GM23338 (cell line): ENCODE measurements around the gene GLCCI1.

ENCODE experiments used
- CREB1 ChIP-seq: fragments of 250-450 bp; sonication (Bioruptor Pico); IDR thresholded peaks from 2 replicates; pipeline ENCODE4 v1.5.0; 2020; ENCODE audit warnings: low read depth, mild to moderate bottlenecking, moderate library complexity
- CTCF ChIP-seq, 2 experiments: fragments of 200-600 bp in 1 of 2; sonication (generic) in 1 of 2; conservative IDR thresholded peaks; 2 replicates each; pipeline versions ENCODE4 v1.5.1 to v1.6.1; 2016 to 2017; ENCODE audit warnings: antibody characterized with exemption in 2 of 2, low read depth in 2 of 2, mild to moderate bottlenecking in 2 of 2, moderate library complexity in 1 of 2
- ETS1 ChIP-seq: IDR thresholded peaks from 2 replicates; pipeline ENCODE4 v1.6.1; 2016; ENCODE audit warnings: antibody characterized with exemption
- EZH2 ChIP-seq: fragments of 200-600 bp; sonication (generic); IDR thresholded peaks from one replicate; pipeline ENCODE4 v1.8.0; 2017; ENCODE audit warnings: antibody characterized with exemption, mild to moderate bottlenecking, low read depth; ENCODE audit not compliant: unreplicated experiment
- EZH2phosphoT487 ChIP-seq: fragments of 200-600 bp; sonication (generic); IDR thresholded peaks from one replicate; pipeline ENCODE4 v1.8.1; 2018; ENCODE audit warnings: antibody characterized with exemption; ENCODE audit not compliant: unreplicated experiment
- JUNB ChIP-seq: IDR thresholded peaks from one replicate; pipeline ENCODE4 v1.6.1; 2016; ENCODE audit warnings: antibody characterized with exemption; ENCODE audit not compliant: unreplicated experiment
- NANOG ChIP-seq: IDR thresholded peaks from 2 replicates; pipeline ENCODE4 v1.6.1; 2016; ENCODE audit warnings: antibody characterized with exemption, borderline replicate concordance
- POLR2AphosphoS5 ChIP-seq: IDR thresholded peaks from 2 replicates; pipeline ENCODE4 v1.6.1; 2016; ENCODE audit warnings: antibody characterized with exemption, low read depth
- ZNF114 ChIP-seq: fragments of 250-450 bp; sonication (Bioruptor Pico); IDR thresholded peaks from 2 replicates; pipeline ENCODE4 v1.5.0; 2020; ENCODE audit warnings: mild to moderate bottlenecking, moderate library complexity
- ZNF331 ChIP-seq: fragments of 250-450 bp; sonication (Bioruptor Pico); IDR thresholded peaks from 2 replicates; pipeline ENCODE4 v1.5.0; 2020; ENCODE audit warnings: low read depth, mild to moderate bottlenecking, moderate library complexity
- TF ChIP-seq, protein P1 (sequence below): IDR thresholded peaks from one replicate; pipeline ENCODE4 v1.6.1; 2018; ENCODE audit warnings: antibody characterized with exemption; ENCODE audit not compliant: unreplicated experiment

- TF ChIP-seq ETS1 = no peak
- TF ChIP-seq EZH2 = no peak
- no peak for TF ChIP-seq POLR2AphosphoS5
- no peak for TF ChIP-seq CTCF (conservative IDR thresholded peaks at IDR 0.05; ENCODE audit: low read depth in 2 of 2)
- no peak for TF ChIP-seq EZH2phosphoT487
- TF ChIP-seq CREB1 (CRISPR knock-in tag) = no peak
- TF ChIP-seq, protein P1, sequence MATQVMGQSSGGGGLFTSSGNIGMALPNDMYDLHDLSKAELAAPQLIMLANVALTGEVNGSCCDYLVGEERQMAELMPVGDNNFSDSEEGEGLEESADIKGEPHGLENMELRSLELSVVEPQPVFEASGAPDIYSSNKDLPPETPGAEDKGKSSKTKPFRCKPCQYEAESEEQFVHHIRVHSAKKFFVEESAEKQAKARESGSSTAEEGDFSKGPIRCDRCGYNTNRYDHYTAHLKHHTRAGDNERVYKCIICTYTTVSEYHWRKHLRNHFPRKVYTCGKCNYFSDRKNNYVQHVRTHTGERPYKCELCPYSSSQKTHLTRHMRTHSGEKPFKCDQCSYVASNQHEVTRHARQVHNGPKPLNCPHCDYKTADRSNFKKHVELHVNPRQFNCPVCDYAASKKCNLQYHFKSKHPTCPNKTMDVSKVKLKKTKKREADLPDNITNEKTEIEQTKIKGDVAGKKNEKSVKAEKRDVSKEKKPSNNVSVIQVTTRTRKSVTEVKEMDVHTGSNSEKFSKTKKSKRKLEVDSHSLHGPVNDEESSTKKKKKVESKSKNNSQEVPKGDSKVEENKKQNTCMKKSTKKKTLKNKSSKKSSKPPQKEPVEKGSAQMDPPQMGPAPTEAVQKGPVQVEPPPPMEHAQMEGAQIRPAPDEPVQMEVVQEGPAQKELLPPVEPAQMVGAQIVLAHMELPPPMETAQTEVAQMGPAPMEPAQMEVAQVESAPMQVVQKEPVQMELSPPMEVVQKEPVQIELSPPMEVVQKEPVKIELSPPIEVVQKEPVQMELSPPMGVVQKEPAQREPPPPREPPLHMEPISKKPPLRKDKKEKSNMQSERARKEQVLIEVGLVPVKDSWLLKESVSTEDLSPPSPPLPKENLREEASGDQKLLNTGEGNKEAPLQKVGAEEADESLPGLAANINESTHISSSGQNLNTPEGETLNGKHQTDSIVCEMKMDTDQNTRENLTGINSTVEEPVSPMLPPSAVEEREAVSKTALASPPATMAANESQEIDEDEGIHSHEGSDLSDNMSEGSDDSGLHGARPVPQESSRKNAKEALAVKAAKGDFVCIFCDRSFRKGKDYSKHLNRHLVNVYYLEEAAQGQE = no peak
- no peak for TF ChIP-seq ZNF114 (CRISPR knock-in tag)
- no peak for TF ChIP-seq ZNF331
- TF ChIP-seq NANOG = no peak
- TF ChIP-seq JUNB = no peak
Observed at GRCh38 chr7:8051373-8051772, 82.8 kb downstream of the GLCCI1 start.
